GM21515 (cell line): ENCODE measurements around the gene IVNS1ABP.
A peak's percentile ranks its signal among the peaks of the same experiment; 100 is the strongest.
"Not testable (repeated sequence)": the region's sequence is repeated elsewhere in the genome, so short reads cannot be mapped to it uniquely, and the experiment has no call there.

Experiments
- ATAC-seq: cut with Tn5 transposase; IDR thresholded peaks from one replicate; pipeline ENCODE4 v1.9.1; 2021; ENCODE audit not compliant: unreplicated experiment

The IVNS1ABP gene

GRCh38 chr1:185337246-185337645 is 20.2 kb upstream of the IVNS1ABP start:
- ATAC-seq: no peak

DNA sequence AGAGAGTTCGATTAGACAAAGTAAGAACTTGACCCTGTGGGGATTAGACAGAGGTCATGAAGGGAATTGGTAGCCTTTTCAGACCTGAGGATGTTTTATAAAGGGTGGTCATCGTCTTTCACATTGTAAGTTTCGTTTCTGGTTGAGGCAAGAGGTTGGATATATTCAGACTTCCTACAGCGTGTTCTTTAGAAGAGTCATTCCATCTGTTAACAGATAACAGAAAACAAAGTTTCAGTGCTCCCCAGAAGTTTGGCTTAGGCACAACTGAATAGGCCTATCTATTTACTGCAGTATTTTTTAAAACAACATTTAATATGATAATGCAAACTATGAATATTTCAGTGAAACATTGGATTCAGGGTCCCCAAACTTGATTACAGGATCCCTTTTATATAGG is 17.1 kb upstream of the IVNS1ABP start:
- no peak for ATAC-seq

- no peak for ATAC-seq
Observed at GRCh38 chr1:185328255-185328654, 11.2 kb upstream of the IVNS1ABP start.

DNA sequence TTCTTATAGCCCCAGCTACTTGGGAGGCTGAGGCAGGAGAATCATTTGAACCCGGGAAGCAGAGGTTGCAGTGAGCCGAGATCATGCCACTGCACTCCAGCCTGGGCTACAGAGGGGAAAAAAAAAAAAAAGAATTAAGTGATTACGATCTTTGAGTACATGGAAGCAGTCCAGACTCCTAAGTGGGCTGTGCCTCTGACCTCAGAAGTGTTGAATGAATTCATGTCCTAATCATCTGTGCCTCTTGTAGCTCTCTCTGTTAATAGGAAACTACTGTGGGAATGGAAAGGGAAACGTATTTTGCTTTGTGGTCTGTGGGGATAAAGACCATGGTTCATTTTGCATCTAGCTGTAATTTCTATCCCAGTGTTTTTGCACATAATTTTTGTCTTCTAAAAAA is 8.4 kb upstream of the IVNS1ABP start:
- no peak for ATAC-seq

DNA sequence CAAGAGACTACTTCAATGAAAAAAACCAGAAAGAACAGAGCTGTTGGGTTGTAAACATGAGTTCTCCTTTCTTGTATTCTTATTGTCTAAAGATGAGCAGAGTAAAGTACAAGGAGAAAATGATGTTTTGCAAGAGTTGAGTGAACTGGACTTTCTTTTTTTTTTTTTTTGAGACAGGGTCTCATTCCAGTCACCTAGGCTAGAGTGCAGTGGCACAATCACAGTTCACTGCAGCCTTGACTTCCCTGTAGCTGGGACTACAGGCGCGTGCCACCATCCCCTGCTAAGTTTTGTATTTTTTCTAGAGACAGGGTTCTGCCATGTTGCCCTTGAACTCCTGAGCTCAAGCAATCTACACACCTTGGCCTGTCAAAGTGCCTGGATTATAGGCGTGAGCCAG is 7.1 kb upstream of the IVNS1ABP start:
- ATAC-seq: no peak

DNA sequence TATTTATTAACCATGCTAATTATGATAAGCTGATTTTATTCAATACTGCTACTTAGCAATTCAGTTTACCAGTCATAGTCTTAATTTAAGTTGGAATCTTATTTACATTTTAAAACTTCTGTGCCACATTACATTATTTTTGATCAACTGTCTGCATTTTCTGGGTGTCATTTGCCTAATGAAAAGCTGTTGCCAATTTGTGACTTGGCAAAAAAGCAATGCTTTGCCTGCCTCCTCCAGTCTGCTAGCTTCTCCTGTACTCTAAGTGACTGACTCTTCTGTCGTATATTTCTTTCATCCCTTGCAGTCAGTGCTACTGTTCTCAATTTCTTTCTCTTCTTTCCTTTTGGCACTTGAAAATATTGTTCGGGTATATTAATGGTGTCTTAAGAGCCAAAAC is 5.6 kb upstream of the IVNS1ABP start:
- ATAC-seq: no peak

DNA sequence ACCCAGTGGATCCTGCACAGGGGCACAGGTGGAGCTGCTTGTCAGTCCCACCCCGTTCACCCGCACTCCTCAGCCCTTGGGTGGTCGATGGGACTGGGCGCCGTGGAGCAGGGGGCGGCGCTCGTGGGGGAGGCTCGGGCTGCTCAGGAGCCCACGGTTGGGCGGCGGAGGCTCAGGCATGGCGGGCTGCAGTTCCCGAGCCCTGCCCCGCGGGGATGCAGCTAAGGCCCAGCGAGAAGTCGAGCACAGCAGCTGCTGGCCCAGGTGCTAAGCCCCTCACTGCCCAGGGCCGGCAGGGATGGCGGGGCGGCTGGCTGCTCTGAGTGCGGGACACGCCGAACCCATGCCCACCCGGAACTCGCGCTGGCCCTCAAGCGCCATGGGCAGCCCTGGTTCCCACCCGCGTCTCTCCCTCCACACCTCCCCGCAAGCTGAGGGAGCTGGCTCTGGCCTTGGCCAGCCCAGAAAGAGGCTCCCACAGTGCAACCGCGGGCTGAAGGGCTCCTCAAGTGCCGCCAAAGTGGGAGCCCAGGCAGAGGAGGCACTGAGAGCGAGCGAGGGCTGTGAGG is 4.7 kb upstream of the IVNS1ABP start:
- not testable (repeated sequence) for ATAC-seq

DNA sequence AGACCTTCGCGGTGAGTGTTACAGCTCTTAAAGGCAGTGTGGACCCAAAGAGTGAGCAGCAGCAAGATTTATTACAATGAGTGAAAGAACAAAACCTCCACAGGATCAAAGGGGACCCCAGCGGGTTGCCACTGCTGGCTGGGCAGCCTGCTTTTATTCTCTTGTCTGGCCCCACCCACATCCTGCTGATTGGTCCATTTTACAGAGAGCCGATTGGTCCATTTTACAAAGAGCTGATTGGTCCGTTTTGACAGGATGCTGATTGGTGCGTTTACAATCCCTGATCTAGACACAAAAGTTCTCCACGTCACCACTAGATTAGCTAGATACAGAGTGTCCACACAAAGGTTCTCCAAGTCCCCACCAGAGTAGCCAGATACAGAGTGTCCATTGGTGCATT is 4.1 kb upstream of the IVNS1ABP start:
- not testable (repeated sequence) for ATAC-seq

GRCh38 chr1:185319139-185319475 is 2.1 kb upstream of the IVNS1ABP start:
- ATAC-seq: no peak

GRCh38 chr1:185318431-185319138 is 1.5 kb upstream of the IVNS1ABP start:
- ATAC-seq: no peak

- ATAC-seq: peak; percentile 44
Observed at GRCh38 chr1:185317886-185318310, 855 bp upstream of the IVNS1ABP start.

DNA sequence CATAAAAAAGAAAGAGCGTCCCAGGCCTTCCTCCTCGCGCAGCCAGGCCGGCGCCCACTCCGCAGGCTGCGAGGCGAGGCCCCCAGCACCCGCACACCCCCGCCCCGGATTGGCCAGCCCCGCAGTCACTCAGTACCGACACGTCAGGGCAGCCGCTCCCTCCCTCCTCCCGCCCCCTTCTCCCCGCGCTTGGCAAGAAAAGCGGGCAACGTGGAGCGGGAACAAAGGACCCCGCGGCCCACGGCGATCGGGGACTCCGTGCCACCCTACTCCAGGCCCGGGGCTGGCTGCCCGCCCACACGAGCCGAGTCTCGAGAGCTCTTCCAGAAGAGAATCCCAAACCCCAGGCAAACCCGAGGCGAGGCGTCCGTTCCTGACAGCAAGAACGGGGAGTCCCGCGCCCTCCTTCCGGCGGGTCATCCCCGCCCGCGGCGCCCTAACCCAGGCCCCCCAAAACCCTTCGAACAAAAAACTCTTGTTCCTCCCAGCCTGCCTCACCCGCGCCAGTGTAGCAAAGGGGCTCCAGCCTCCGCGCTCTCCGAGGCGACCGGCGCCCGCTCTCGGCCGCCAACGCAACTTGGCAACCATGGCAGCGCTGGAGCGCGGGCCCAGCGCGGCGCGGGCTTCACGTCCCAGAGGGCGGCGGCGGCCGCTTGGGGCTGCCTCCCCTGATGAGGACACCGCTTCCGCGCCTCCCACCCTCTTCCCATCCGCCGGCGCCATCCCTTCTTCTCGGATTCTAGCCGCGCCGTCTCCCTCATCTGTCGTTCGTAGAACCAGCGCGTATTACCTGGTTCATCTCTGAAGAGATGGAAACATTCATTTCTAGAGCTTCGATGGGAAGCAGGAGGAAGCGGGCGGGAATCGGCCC is 645 bp downstream of the IVNS1ABP start:
- ATAC-seq: peak; percentile 54

GRCh38 chr1:185315445-185316071 is 1.5 kb downstream of the IVNS1ABP start:
- no peak for ATAC-seq

- no peak for ATAC-seq
Observed at GRCh38 chr1:185314411-185314810, 2.6 kb downstream of the IVNS1ABP start.

GRCh38 chr1:185312361-185313138 is 4.5 kb downstream of the IVNS1ABP start:
- ATAC-seq: no peak

GRCh38 chr1:185311589-185312225 is 5.3 kb downstream of the IVNS1ABP start:
- no peak for ATAC-seq

DNA sequence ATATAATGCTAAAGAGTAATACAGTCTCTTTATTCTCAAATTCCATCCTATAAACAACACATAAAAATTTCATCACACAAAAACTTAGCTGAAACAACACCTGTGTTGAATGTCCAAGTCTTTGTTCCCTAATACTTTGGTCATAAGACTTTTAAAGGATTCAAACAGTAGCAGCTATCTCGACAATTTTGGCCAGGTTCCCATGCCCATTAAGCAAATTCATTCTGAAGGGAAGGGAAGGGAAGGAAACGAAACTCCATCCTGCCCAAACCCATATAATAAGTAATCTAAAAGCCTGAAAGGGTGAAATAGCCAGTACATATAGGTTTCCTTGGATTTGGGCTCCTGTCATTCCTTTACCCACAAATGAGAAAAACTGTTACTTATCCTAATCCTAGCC is 7.5 kb downstream of the IVNS1ABP start:
- no peak for ATAC-seq

GRCh38 chr1:185308126-185308525 is 8.9 kb downstream of the IVNS1ABP start:
- ATAC-seq: no peak

DNA sequence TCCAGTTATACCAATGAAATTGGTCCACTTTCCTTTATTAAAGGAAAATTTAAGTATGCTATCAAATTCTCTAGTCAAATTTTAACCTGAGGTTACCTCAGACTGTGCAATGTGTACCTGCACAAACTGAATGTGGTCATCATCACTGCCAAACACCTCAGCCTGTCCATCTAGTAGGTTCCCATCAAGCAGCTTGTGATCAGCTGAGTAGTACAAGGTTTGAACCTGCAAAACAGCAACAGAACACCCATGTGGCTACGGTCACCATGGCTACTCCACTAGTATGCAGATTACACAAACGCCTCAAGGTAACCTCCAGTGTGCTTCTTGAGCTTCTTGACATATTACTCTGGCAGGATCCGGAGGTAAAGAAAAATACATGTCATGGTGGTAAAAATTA is 11.6 kb downstream of the IVNS1ABP start:
- no peak for ATAC-seq

- no peak for ATAC-seq
Observed at GRCh38 chr1:185300152-185300551, 16.9 kb downstream of the IVNS1ABP start.
